EH (cell line): ENCODE results near the gene DNHD1.

ENCODE experiments used
- DNase-seq: peaks from one replicate; pipeline ENCODE4 v3.0.0-alpha.2; 2015; ENCODE audit warnings: low read depth

The DNHD1 gene

GRCh38 chr11:6563121-6563619 lies 66.1 kb downstream of the DNHD1 start:
- peak; percentile 5 for DNase-seq

DNA sequence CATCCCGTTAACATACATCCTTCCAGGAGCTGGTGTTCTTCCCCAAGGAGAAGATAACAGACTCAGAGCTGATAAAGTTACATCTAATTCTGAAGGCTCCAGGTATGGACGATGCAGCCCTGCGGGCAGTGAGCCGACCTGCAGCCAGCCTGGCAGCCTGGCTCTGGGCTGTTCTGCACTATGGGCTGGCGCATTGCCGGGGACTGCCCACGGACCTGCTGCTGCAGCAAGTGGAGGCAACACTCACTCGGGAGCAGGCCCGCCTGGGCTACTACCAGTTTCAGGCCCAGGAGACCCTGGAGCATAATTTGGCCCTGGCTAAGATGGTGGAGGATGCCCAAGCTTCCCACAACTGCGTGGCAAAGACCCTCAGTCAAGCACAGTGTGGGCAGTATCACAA lies 66.6 kb downstream of the DNHD1 start:
- no peak for DNase-seq

DNA sequence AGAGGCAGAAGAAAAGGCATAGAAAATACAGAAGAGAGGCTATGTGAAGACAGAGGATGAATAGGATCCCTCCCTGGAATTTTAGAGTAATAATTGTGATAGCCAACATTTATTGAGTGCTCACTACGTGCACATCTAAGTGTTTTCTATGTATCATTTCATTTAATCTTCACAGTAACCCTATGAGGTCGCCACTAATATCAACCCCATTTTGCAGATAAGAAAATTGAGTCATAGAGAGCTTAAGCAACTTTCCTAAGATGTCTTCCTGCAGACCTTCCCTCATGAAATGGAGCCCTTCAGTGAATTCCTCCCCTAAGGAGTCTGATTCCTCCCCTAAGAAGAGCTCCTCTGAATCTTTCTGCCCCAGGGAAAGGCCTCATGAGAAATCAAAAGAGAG lies 68.2 kb downstream of the DNHD1 start:
- DNase-seq, result no peak

GRCh38 chr11:6565988-6566703 lies 69.1 kb downstream of the DNHD1 start:
- DNase-seq, result no peak

- DNase-seq, result no peak
Observed at GRCh38 chr11:6566704-6567370, 69.8 kb downstream of the DNHD1 start.

DNA sequence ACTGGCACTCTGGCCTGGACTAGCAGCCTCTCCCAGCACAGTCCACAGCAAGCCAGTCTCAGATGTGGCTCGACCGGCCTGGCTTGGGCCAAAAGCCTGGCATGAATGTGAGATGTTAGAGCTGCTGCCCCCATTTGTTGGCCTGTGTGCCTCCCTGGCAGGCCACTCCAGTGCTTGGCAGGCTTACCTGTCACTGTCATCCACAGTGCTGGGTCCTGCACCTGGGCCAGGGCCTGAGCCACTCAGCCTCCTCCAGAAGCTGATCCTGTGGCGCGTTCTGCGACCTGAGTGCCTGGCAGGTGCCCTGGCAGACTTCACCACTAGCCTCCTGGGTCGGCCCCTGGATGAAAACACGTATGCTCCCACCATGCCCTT lies 70.3 kb downstream of the DNHD1 start:
- no peak for DNase-seq

- DNase-seq, result peak; percentile 64
Observed at GRCh38 chr11:6568191-6568918, 71.3 kb downstream of the DNHD1 start.

- DNase-seq, result no peak
Observed at GRCh38 chr11:6569706-6570105, 72.6 kb downstream of the DNHD1 start.

DNA sequence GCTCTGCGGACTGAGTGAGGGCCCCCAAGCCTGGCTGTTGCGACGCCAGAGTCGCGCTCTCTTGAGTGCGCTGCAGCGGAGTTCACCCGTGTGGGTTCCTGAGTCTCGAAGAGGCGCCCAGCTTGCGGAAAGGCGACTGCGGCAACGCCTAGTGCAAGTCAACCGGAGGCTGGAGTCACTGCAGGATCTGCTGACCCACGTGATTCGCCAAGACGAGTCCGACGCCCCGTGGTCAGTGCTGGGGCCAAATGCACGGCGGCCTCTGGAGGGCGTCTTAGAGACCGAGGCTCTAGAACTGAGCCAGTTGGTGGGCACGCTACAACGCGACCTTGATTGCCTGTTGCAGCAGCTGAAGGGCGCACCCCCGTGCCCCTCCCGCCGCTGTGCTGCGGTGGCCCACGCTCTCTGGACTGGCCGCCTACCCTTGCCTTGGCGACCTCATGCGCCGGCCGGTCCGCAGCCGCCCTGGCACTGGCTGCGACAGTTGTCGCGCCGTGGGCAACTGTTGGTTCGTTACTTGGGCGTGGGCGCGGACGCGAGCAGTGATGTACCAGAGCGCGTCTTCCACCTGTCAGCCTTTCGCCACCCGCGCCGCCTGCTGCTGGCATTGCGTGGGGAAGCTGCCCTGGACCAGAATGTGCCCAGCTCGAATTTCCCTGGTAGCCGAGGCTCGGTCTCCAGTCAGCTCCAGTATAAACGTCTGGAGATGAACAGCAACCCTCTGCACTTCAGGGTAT lies 73.8 kb downstream of the DNHD1 start:
- no peak for DNase-seq

DNA sequence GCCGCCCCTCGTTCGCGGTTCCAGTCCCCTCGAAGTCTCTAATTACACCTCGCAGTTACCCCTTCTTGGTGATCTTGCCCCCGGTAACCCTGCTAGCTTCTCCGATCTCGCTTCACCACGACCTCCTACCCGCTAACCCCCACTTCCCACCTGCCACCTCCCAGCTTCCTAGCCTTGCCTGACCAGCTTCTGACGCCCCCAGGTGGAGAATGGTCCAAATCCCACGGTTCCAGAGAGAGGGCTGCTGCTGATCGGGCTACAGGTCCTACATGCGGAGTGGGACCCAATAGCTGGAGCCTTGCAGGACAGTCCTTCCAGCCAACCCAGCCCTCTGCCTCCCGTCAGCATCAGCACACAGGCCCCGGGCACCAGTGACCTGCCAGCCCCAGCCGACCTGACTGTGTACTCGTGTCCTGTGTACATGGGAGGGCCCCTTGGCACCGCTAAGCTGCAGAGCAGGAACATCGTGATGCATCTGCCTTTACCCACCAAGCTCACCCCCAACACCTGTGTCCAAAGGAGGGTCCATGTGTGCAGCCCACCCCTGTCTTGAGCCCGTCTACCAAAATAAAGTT lies 74.4 kb downstream of the DNHD1 start:
- no peak for DNase-seq

- DNase-seq, result peak; percentile 87
Observed at GRCh38 chr11:6572215-6572614, 75.1 kb downstream of the DNHD1 start.

GRCh38 chr11:6574816-6575715 lies 78.0 kb downstream of the DNHD1 start:
- DNase-seq, result no peak

DNA sequence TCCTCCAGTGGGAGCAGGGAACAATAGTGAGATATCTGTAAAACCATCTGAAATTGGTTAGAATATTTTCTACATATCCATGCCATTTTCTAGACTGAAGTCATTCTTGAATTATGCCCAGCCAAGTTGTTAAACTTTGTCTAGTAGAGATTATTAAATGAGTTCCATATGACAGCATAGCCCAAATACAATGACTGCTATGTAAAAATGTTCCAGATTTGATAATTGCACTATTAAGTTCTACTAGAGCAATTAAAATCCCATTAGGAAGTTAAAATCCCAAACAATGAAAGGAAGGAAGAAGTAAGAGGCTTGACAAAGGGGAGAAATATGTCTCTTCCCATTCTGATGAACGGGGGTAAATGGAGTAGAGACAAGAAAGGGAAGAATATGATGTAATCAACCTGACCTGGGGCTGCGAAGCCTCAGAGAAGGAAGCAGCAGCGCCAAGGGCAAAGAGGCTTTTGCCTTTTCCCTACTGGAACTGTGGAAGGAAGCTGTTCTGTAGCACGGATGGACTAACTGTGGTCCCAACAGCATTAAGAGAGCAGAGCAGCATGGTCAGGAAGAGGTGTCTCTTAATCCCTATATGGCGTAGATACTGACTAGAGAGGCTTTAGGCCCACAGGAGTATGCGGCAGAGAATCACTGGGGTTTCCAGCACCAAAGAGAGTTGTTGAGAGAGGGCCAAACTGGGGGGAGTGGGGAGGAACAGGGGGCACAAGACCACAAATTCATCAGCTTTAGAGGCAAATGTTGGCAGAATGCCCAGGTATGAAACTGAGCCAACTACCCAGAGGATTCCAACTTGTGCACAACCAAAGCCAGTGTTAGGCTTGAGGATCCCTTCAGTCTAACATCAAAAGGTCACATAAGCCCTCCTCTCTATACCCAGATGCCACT lies 79.6 kb downstream of the DNHD1 start:
- DNase-seq, result peak; percentile 89

DNA sequence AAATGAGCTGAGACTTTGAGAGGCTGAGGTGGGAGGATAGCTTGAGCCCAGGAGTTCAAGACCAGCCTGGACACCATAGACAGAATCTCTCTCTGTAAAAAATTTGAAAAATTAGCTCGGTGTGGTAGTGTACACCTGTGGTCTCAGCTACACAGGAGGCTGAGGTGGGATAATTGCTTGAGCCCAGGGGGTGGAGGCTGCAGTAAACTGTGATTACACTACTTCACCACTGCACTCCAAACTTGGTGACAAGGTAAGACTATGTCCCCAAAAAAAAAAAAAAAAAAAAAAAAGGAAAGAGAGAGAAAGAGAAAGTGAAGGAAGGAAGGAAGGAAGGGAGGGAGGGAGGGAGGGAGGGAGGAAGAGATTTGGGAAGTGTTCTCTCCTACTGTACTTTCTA lies 81.1 kb downstream of the DNHD1 start:
- DNase-seq, result no peak

GRCh38 chr11:6579681-6580080 lies 82.6 kb downstream of the DNHD1 start:
- DNase-seq, result no peak

GRCh38 chr11:6583584-6583983 lies 86.5 kb downstream of the DNHD1 start:
- no peak for DNase-seq

DNA sequence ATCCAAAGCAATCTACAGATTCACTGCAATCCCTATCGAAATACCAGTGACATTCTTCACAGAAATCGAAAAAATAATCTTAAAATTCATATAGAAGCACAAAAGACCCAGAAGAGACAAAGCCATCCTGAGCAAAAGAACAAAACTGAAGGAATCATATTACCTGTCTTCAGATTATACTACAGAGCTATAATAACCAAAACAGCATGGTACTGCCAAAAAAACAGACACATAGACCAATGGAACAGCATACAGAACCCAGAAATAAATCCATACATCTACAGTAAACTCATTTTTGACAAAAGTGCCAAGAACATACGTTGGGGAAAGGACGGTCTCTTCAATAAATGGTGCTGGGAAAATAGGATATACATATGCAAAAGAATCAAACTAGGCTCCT lies 87.4 kb downstream of the DNHD1 start:
- DNase-seq, result no peak

DNA sequence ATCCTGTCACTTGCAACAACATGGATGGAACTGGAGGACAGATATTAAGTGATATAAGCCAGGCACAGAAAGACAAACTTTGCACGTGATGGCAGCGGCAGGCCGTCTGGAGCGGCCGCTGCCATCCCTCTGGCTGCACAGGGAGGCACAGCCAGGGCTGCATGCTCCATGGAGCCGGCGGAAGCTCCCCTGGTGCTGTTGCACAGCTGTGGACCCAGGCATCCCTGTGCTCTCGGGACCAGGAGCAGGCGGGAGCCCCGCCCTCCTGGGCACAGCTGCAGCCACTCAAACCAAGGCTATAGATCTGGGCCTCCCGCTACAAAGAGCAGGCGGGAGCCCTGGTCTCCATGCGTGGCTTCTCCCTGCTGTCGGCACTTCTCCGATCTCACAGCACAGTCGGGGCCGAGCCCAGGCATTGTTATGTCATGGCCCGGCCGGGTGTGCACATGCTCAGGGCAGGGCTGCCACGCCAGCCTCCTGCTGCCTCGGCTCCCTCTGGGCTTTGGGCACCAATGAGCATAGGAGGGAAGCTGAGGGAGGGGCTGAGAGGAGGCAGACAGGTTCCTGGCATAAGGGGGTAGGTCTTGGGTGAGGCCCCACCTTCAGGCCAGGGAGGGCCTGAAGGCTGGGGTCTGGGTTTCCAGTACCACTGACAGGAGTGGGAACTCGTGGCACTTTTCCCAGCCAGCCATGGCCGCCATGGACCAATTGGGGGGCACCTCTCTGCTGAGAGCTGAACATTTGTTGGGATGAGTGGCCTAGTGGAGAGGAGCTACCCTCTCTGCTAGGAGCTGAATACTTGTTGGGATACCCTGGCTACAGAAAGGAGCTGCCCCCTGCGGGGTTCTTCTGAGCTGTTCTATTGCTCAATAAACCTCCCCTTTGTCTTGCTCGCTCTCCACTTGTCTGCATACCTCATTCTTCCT lies 89.6 kb downstream of the DNHD1 start:
- no peak for DNase-seq
